Brain microvascular endothelial cell (primary cell): Measurements from ENCODE around the gene DLX4.

ENCODE experiments used
- DNase-seq: peaks from one replicate; pipeline ENCODE4 v3.0.0-alpha.2; 2020
- H3K27ac ChIP-seq: fragments of 250-450 bp; sonication (Bioruptor Pico); 2 replicates; pipeline ENCODE4 v1.5.1; 2020; ENCODE audit warnings: mild to moderate bottlenecking, moderate library complexity
- H3K27me3 ChIP-seq: fragments of 250-450 bp; sonication (Bioruptor Pico); replicated peaks from 2 replicates; pipeline ENCODE4 v1.5.1; 2020; ENCODE audit warnings: mild to moderate bottlenecking
- H3K36me3 ChIP-seq: fragments of 250-450 bp; sonication (Bioruptor Pico); replicated peaks from 2 replicates; pipeline ENCODE4 v1.5.1; 2020; ENCODE audit warnings: mild to moderate bottlenecking
- H3K4me3 ChIP-seq: 2 replicates; pipeline ENCODE4 v1.5.1; 2011; ENCODE audit warnings: low read depth, mild to moderate bottlenecking, control low read depth, low read length, moderate library complexity
- CTCF ChIP-seq: IDR thresholded peaks from 2 replicates; pipeline ENCODE4 v1.5.1; 2011; ENCODE audit warnings: low read depth, mild to moderate bottlenecking, moderate library complexity, low read length, control low read depth, inconsistent platforms; ENCODE audit errors: missing control alignments
- in situ Hi-C: cut with HindIII; loops from 2 replicates; pipeline ENCODE4 v1.10.0; 2017; ENCODE audit warnings: low sequenced_read_pairs, low pct_ligation_motif_present

Gene DLX4

GRCh38 chr17:49969134-49969759 is at the start of gene DLX4:
DLX4 (plus strand) TSS chr17:49969190; CDS start chr17:49969469, 279 bp downstream.
- Histone ChIP-seq H3K27ac (no peak within 1 kb of the TSS), H3K36me3 (no peaks in the 10 kb centered on the region), H3K27me3 (peaks cover 97% of the 10 kb centered on the region), H3K4me3 (peak within 1 kb of the TSS; percentile 9)
- in situ Hi-C loops: no loop called here
- no peak for TF ChIP-seq CTCF
- DNase-seq: no peak

GRCh38 chr17:49920030-49920769 is 48.8 kb upstream of the DLX4 start:
- peaks cover 16% of the 10 kb centered on the region for H3K27me3 ChIP-seq
- H3K4me3 ChIP-seq: no peak overlapping the region
- H3K36me3 ChIP-seq: no peaks in the 10 kb centered on the region
- TF ChIP-seq CTCF: no peak
- in situ Hi-C loops: no loop called here
- DNase-seq: no peak
- no peak overlapping the region for H3K27ac ChIP-seq

- H3K27me3 ChIP-seq: peaks cover 2% of the 10 kb centered on the region
- TF ChIP-seq CTCF: no peak
- H3K27ac ChIP-seq: no peak overlapping the region
- DNase-seq: no peak
- H3K36me3 ChIP-seq: no peaks in the 10 kb centered on the region
- H3K4me3 ChIP-seq: no peak overlapping the region
- in situ Hi-C loops: no loop called here
Observed at GRCh38 chr17:49922095-49922494, 46.9 kb upstream of the DLX4 start.

GRCh38 chr17:49924116-49924515 is 44.9 kb upstream of the DLX4 start:
- in situ Hi-C loops: no loop called here
- Histone ChIP-seq H3K36me3 (no peaks in the 10 kb centered on the region), H3K4me3 (no peak overlapping the region), H3K27me3 (peaks cover 4% of the 10 kb centered on the region), H3K27ac (no peak overlapping the region)
- TF ChIP-seq CTCF: no peak
- no peak for DNase-seq

- H3K27ac ChIP-seq: no peak overlapping the region
- TF ChIP-seq CTCF: no peak
- in situ Hi-C loops: no loop called here
- DNase-seq: no peak
- peaks cover 4% of the 10 kb centered on the region for H3K27me3 ChIP-seq
- H3K36me3 ChIP-seq: no peaks in the 10 kb centered on the region
- no peak overlapping the region for H3K4me3 ChIP-seq
Observed at GRCh38 chr17:49924589-49924988, 44.4 kb upstream of the DLX4 start.
